ENCODE measurements around the gene SLC12A7.

DNA sequence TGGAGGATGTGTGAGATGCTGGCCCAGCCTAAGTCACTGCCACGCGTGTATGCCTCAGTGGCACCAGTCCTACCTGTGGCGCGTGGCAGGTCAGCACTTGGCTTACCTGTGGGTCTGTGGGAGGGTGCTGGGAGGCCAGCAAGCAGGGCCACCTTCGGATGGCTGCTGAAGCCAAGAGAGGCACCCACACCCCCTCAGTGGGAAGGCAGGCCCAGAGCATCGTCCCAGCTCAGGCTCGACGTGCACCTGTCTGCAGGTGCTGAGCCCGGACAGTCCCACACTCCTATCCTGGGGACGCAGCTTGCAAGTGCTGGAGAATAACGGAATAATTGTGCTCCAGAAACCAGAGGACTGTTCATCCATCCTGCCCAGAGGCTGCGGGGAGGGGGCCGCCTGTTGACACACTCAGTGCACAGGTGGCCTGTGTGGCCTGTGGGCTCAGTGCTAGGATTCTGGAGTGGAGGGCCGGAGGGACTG, 79.3 kb downstream of the SLC12A7 start:
- TF ChIP-seq EZH2 (IDR thresholded peaks at IDR 0.05; ENCODE audit: borderline replicate concordance, low read length), result no peak
- TF ChIP-seq, protein P1, sequence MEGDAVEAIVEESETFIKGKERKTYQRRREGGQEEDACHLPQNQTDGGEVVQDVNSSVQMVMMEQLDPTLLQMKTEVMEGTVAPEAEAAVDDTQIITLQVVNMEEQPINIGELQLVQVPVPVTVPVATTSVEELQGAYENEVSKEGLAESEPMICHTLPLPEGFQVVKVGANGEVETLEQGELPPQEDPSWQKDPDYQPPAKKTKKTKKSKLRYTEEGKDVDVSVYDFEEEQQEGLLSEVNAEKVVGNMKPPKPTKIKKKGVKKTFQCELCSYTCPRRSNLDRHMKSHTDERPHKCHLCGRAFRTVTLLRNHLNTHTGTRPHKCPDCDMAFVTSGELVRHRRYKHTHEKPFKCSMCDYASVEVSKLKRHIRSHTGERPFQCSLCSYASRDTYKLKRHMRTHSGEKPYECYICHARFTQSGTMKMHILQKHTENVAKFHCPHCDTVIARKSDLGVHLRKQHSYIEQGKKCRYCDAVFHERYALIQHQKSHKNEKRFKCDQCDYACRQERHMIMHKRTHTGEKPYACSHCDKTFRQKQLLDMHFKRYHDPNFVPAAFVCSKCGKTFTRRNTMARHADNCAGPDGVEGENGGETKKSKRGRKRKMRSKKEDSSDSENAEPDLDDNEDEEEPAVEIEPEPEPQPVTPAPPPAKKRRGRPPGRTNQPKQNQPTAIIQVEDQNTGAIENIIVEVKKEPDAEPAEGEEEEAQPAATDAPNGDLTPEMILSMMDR (conservative IDR thresholded peaks at IDR 0.05 in 1 of 2, IDR thresholded peaks at IDR 0.05 in 1 of 2; ENCODE audit: extremely low read depth in 1 of 2, insufficient read depth in 1 of 2, low read depth in 1 of 2, low read length in 2 of 2), result no peak

Data from mammary epithelial cell (primary cell).